GM12878 (cell line): ENCODE results near the gene ZSWIM6. TPM values are rescaled to one million over a fixed set of nuclear protein-coding genes. Genes with fewer than 3 reads are reported as not detected.

Experiments
- ATAC-seq: fragments of 200-7000 bp; cut with Tn5 transposase; 3 replicates; pipeline ENCODE4 v1.9.1; 2020; ENCODE audit warnings: mild to moderate bottlenecking, moderate library complexity
- BruUV-seq: library from RNA; stranded (reverse); fragments of 400-500 nt; replicated peaks from 2 replicates; lab custom pipeline; 2021; lab: Mats Ljungman, UMichigan
- CTCF ChIA-PET: fragments of 300-600 bp; sonication (Branson Sonifier 250); formaldehyde crosslinking; extraction: SDS; loops from one replicate; lab custom pipeline; 2021; ENCODE audit warnings: inconsistent platforms; lab: Yijun Ruan, JAX
- POLR2A ChIA-PET: fragments of 350-600 bp; formaldehyde crosslinking; extraction: SDS; loops from one replicate; lab custom pipeline; 2021; ENCODE audit warnings: inconsistent platforms; lab: Charles Lee
- RAD21 ChIA-PET: fragments of 300-600 bp; sonication (Branson Sonifier 250); formaldehyde crosslinking; loops from one replicate; lab custom pipeline; 2023; ENCODE audit warnings: antibody characterized with exemption; ENCODE audit not compliant: unreplicated experiment; lab: Charles Lee
- SMC1A ChIA-PET: fragments of 300-600 bp; sonication (Branson Sonifier 250); formaldehyde crosslinking; loops from one replicate; lab custom pipeline; 2023; ENCODE audit not compliant: unreplicated experiment, uncharacterized antibody; lab: Charles Lee
- DNase-seq: peaks from one replicate; pipeline ENCODE4 v3.0.0-alpha.2; 2011; ENCODE audit warnings: low read depth, low spot score
- FAIRE-seq: peaks from 3 replicates; lab custom pipeline; 2011; peaks lifted over from hg19 to GRCh38; lab: Jason Lieb, UNC
- H2AFZ ChIP-seq: 2 replicates; pipeline ENCODE4 v1.6.0; 2011; ENCODE audit warnings: low read depth, low read length, control low read depth; ENCODE audit not compliant: control insufficient read depth
- H3K27ac ChIP-seq: 2 replicates; pipeline ENCODE4 v1.5.1; 2011; ENCODE audit warnings: control low read depth; ENCODE audit not compliant: control insufficient read depth, insufficient read depth
- H3K27me3 ChIP-seq, 2 experiments: replicated peaks in 1 of 2; 2 replicates each; pipeline versions ENCODE4 v1.6.0 to v1.6.1; 2011; ENCODE audit warnings: low read length in 1 of 2; ENCODE audit not compliant: control insufficient read depth in 2 of 2, insufficient read depth in 2 of 2
- H3K36me3 ChIP-seq, 2 experiments: 2 replicates each; pipeline ENCODE4 v1.5.1; 2011; ENCODE audit warnings: low read length in 1 of 2; ENCODE audit not compliant: control insufficient read depth in 2 of 2, insufficient read depth in 2 of 2
- H3K4me1 ChIP-seq: 2 replicates; pipeline ENCODE4 v1.6.1; 2011; ENCODE audit warnings: mild to moderate bottlenecking, low read length, moderate library complexity, mixed read lengths; ENCODE audit not compliant: control insufficient read depth, insufficient read depth
- H3K4me2 ChIP-seq: 2 replicates; pipeline ENCODE4 v1.6.0; 2011; ENCODE audit warnings: control low read depth; ENCODE audit not compliant: control insufficient read depth, insufficient read depth
- H3K4me3 ChIP-seq: fragments of 200-600 bp; sonication (generic); 2 replicates; pipeline ENCODE4 v1.5.1; 2016
- H3K79me2 ChIP-seq: 2 replicates; pipeline ENCODE4 v1.6.0; 2011; ENCODE audit warnings: low read length; ENCODE audit not compliant: control insufficient read depth, insufficient read depth
- H3K9ac ChIP-seq: 2 replicates; pipeline ENCODE4 v1.8.0; 2011; ENCODE audit warnings: low read length, control low read depth, mixed read lengths; ENCODE audit not compliant: control insufficient read depth, insufficient read depth
- H3K9me3 ChIP-seq: replicated peaks from 3 replicates; pipeline ENCODE4 v1.5.1; 2011; ENCODE audit warnings: mild to moderate bottlenecking, low read length; ENCODE audit not compliant: control insufficient read depth, insufficient read depth
- H4K20me1 ChIP-seq: 2 replicates; pipeline ENCODE4 v1.6.0; 2011; ENCODE audit not compliant: control insufficient read depth, insufficient read depth
- ATF3 ChIP-seq: IDR thresholded peaks from 2 replicates; pipeline ENCODE4 v1.6.1; 2011; ENCODE audit warnings: low read depth, mild to moderate bottlenecking, low read length, moderate library complexity, borderline replicate concordance; ENCODE audit errors: extremely low read depth
- BCLAF1 ChIP-seq: fragments of 450-650 bp; IDR thresholded peaks from 2 replicates; pipeline ENCODE4 v1.6.1; 2017; ENCODE audit warnings: antibody characterized with exemption, mild to moderate bottlenecking, moderate library complexity
- CBX3 ChIP-seq: fragments of 200-600 bp; sonication (generic); IDR thresholded peaks from 2 replicates; pipeline ENCODE4 v1.6.1; 2016; ENCODE audit warnings: low read depth, borderline replicate concordance
- DPF2 ChIP-seq: fragments of 450-650 bp; IDR thresholded peaks from 2 replicates; pipeline ENCODE4 v1.6.1; 2017; ENCODE audit warnings: mild to moderate bottlenecking
- IKZF2 ChIP-seq, 2 experiments: fragments of 450-650 bp; IDR thresholded peaks; 2 replicates each; pipeline ENCODE4 v1.6.1; 2017; ENCODE audit warnings: mild to moderate bottlenecking in 2 of 2, moderate library complexity in 2 of 2
- LARP7 ChIP-seq: fragments of 450-650 bp; IDR thresholded peaks from 2 replicates; pipeline ENCODE4 v1.6.1; 2017; ENCODE audit warnings: mild to moderate bottlenecking
- MAX ChIP-seq: IDR thresholded peaks from 2 replicates; pipeline ENCODE4 v1.6.1; 2012; ENCODE audit warnings: low read depth, low read length, improper control_type of control experiment
- NFIC ChIP-seq: IDR thresholded peaks from 2 replicates; pipeline ENCODE4 v1.6.1; 2012; ENCODE audit warnings: low read depth, mild to moderate bottlenecking, inconsistent platforms, low read length, moderate library complexity
- NFYA ChIP-seq: IDR thresholded peaks from 2 replicates; pipeline ENCODE4 v1.6.1; 2011; ENCODE audit warnings: low read depth, mild to moderate bottlenecking, low read length, improper control_type of control experiment, borderline replicate concordance
- POU2F2 ChIP-seq: IDR thresholded peaks from 3 replicates; pipeline ENCODE4 v1.6.1; 2011; ENCODE audit warnings: low read depth, mild to moderate bottlenecking, low read length, borderline replicate concordance
- SIX5 ChIP-seq: IDR thresholded peaks from 2 replicates; pipeline ENCODE4 v1.6.1; 2011; ENCODE audit warnings: mild to moderate bottlenecking, low read depth, low read length, moderate library complexity; ENCODE audit not compliant: severe bottlenecking
- SRF ChIP-seq, 2 experiments: IDR thresholded peaks; 2 replicates each; pipeline ENCODE4 v1.6.1; 2011; ENCODE audit warnings: low read depth in 2 of 2, low read length in 2 of 2, mild to moderate bottlenecking in 1 of 2, moderate library complexity in 1 of 2
- SUZ12 ChIP-seq: fragments of 200-600 bp; sonication (generic); IDR thresholded peaks from one replicate; pipeline ENCODE4 v1.6.1; 2018; ENCODE audit warnings: antibody characterized with exemption, mild to moderate bottlenecking; ENCODE audit not compliant: unreplicated experiment
- ZBTB33 ChIP-seq: fragments of 450-650 bp; IDR thresholded peaks from 2 replicates; pipeline ENCODE4 v1.6.1; 2017; ENCODE audit warnings: mild to moderate bottlenecking
- ZBTB4 ChIP-seq: fragments of 450-650 bp; formaldehyde crosslinking; IDR thresholded peaks from 2 replicates; pipeline ENCODE4 v1.4.0; 2022; ENCODE audit warnings: mild to moderate bottlenecking, moderate library complexity
- ZNF217 ChIP-seq: fragments of 450-650 bp; IDR thresholded peaks from 2 replicates; pipeline ENCODE4 v1.6.1; 2017; ENCODE audit warnings: antibody characterized with exemption, mild to moderate bottlenecking
- ZNF622 ChIP-seq: fragments of 450-650 bp; IDR thresholded peaks from 2 replicates; pipeline ENCODE4 v1.6.1; 2017; ENCODE audit warnings: mild to moderate bottlenecking, inconsistent platforms
- ZSCAN29 ChIP-seq: fragments of 450-650 bp; IDR thresholded peaks from 2 replicates; pipeline ENCODE4 v1.6.1; 2017; ENCODE audit warnings: mild to moderate bottlenecking, moderate library complexity
- WGBS: methylation state at CpG from one replicate; pipeline ENCODE4 v1.1.6; 2016; ENCODE audit warnings: low lambda C conversion rate; ENCODE audit not compliant: insufficient replicate concordance, insufficient coverage; ENCODE audit errors: missing lambda C conversion rate; 5-methylcytosine and 5-hydroxymethylcytosine counted together
- in situ Hi-C: fragments of 300-500 bp; cut with MboI; formaldehyde crosslinking; loops from 9 replicates; pipeline ENCODE4 v1.14.3; 2018; ENCODE audit warnings: mixed read lengths
- intact Hi-C: fragments of 100-400 bp; cut with micrococcal nuclease; formaldehyde crosslinking; loops from one replicate; pipeline ENCODE4 v1.14.2; 2022; ENCODE audit not compliant: unreplicated experiment
- polyA plus RNA-seq, 11 experiments: library from polyadenylated mRNA; depleted of rRNA in 4 of 11; unstranded in 6 of 11; stranded (reverse) in 5 of 11; fragments of >200 nt; fragmentation: Nextera tagmentation in 4 of 11; fragmentation: Illumina TruSeq in 1 of 11; extraction: Ambion mirVana in 4 of 11; extraction: Trizol in 1 of 11; gene quantifications; 1 replicate in 1 of 11; 2 replicates in 10 of 11; pipeline versions ENCODE4 v1.2.1 to v1.2.3, GENCODE V29; 2011 to 2016; ENCODE audit warnings: inconsistent platforms in 2 of 11, missing spikeins in 2 of 11, low read depth in 1 of 11
- total RNA-seq, 4 experiments: library from RNA; depleted of rRNA in 3 of 4; stranded (reverse); fragments of >200 nt in 3 of 4; fragmentation: Illumina TruSeq in 1 of 4; extraction: Trizol in 1 of 4; gene quantifications; 2 replicates each; pipeline versions ENCODE4 v1.2.1 to v1.2.3, GENCODE V29; 2013 to 2021

The ZSWIM6 gene
- total and polyA plus RNA-seq, 10 of the 15 experiments (the other 5 are each of a cell fraction or from before 2014, with no cell fraction given), result 0.53 to 6.2 (median 3.4) TPM

- ATAC-seq, result no peak
- Histone ChIP-seq H3K9ac (no peak overlapping the region), H3K36me3 (no peaks in the 10 kb centered on the region), H2AFZ (no peak overlapping the region), H3K9me3 (no peaks in the 10 kb centered on the region), H3K27ac (no peak overlapping the region), H3K27me3 (no peaks in the 10 kb centered on the region), H3K79me2 (no peaks in the 10 kb centered on the region), H4K20me1 (no peaks in the 10 kb centered on the region), H3K4me1 (no peaks in the 10 kb centered on the region), H3K4me3 (no peak overlapping the region), H3K4me2 (no peak overlapping the region)
- WGBS, result 93% methylated on average over 2 of the region's 2 CpGs
- no peak for FAIRE-seq
- POLR2A ChIA-PET, result no interaction called here
- intact Hi-C loops, result no loop called here
- no peak for DNase-seq
- CTCF ChIA-PET, result no interaction called here
- no TSS peak for BruUV-seq
- SMC1A ChIA-PET, result no interaction called here
- in situ Hi-C loops, result no loop called here
- RAD21 ChIA-PET, result no interaction called here
- TF ChIP-seq ZBTB4, result no peak
- TF ChIP-seq MAX, result no peak
- no peak for TF ChIP-seq ZBTB33
- no peak for TF ChIP-seq ZNF217
- no peak for TF ChIP-seq CBX3
- TF ChIP-seq ZNF622, result no peak
- TF ChIP-seq SRF (IDR thresholded peaks at IDR 0.05; ENCODE audit: low read depth in 2 of 2, low read length in 2 of 2), result no peak
- no peak for TF ChIP-seq SIX5
- TF ChIP-seq ATF3, result no peak
- TF ChIP-seq NFIC, result no peak
- no peak for TF ChIP-seq LARP7
- TF ChIP-seq POU2F2, result no peak
- TF ChIP-seq DPF2, result no peak
- no peak for TF ChIP-seq SUZ12
- TF ChIP-seq BCLAF1, result no peak
- TF ChIP-seq ZSCAN29, result no peak
- TF ChIP-seq IKZF2 (IDR thresholded peaks at IDR 0.05), result no peak
- TF ChIP-seq NFYA, result no peak
These were observed 184.9 kb downstream of the ZSWIM6 start for GRCh38 chr5:61516946-61517345.
